Epithelial cell of esophagus (primary cell): Measurements from ENCODE around the gene MCM6.
"Not testable (repeated sequence)": the region's sequence is repeated elsewhere in the genome, so short reads cannot be mapped to it uniquely, and the experiment has no call there.

Experiments used
- DNase-seq: peaks from one replicate; pipeline ENCODE4 v3.0.0; 2010; ENCODE audit warnings: low read depth
- H3K4me3 ChIP-seq: 2 replicates; pipeline ENCODE4 v1.5.1; 2011; ENCODE audit warnings: mild to moderate bottlenecking, low read length, control low read depth
- CTCF ChIP-seq: IDR thresholded peaks from 2 replicates; pipeline ENCODE4 v1.5.1; 2011; ENCODE audit warnings: low read depth, mild to moderate bottlenecking, low read length, control low read depth, inconsistent platforms; ENCODE audit not compliant: insufficient read depth; ENCODE audit errors: missing control alignments

The MCM6 gene

GRCh38 chr2:135798762-135799161, 77.5 kb downstream of the MCM6 start:
- TF ChIP-seq CTCF, result peak; percentile 26
- H3K4me3 ChIP-seq, result no peak overlapping the region
- DNase-seq, result peak; percentile 17

GRCh38 chr2:135798275-135798705, 78.0 kb downstream of the MCM6 start:
- H3K4me3 ChIP-seq, result no peak overlapping the region
- no peak for TF ChIP-seq CTCF
- DNase-seq, result no peak

- DNase-seq, result peak; percentile 87
- H3K4me3 ChIP-seq, result no peak overlapping the region
- peak; percentile 95 for TF ChIP-seq CTCF
These were observed 78.6 kb downstream of the MCM6 start for GRCh38 chr2:135797497-135798274.

GRCh38 chr2:135796606-135797005, 79.6 kb downstream of the MCM6 start:
- TF ChIP-seq CTCF, result no peak
- no peak overlapping the region for H3K4me3 ChIP-seq
- DNase-seq, result no peak

- DNase-seq, H3K4me3 ChIP-seq: not testable (repeated sequence)
These were observed 80.6 kb downstream of the MCM6 start for GRCh38 chr2:135795641-135796040.

GRCh38 chr2:135792401-135793150, 83.7 kb downstream of the MCM6 start:
- H3K4me3 ChIP-seq, result no peak overlapping the region
- DNase-seq, result no peak
- TF ChIP-seq CTCF, result no peak

GRCh38 chr2:135791418-135792190, 84.6 kb downstream of the MCM6 start:
- TF ChIP-seq CTCF, result no peak
- no peak overlapping the region for H3K4me3 ChIP-seq
- DNase-seq, result peak; percentile 27
